GM12891 (cell line): ENCODE results near the gene CDY1B. TPM values are rescaled to one million over a fixed set of nuclear protein-coding genes. Genes with fewer than 3 reads are reported as not detected.
"Not testable (repeated sequence)": the region's sequence is repeated elsewhere in the genome, so short reads cannot be mapped to it uniquely, and the experiment has no call there.

ENCODE experiments used
- DNase-seq: peaks from one replicate; pipeline ENCODE4 v3.0.0; 2011; ENCODE audit warnings: low spot score; ENCODE audit not compliant: insufficient read length
- FAIRE-seq: peaks from 2 replicates; lab custom pipeline; 2011; peaks lifted over from hg19 to GRCh38; lab: Jason Lieb, UNC
- polyA plus RNA-seq: library from polyadenylated mRNA; unstranded; fragments of >200 nt; gene quantifications from one replicate; pipeline ENCODE4 v1.2.1, GENCODE V29; 2012; ENCODE audit warnings: low read depth, missing spikeins, inconsistent platforms; ENCODE audit not compliant: missing spikeins

Gene CDY1B, protein sequence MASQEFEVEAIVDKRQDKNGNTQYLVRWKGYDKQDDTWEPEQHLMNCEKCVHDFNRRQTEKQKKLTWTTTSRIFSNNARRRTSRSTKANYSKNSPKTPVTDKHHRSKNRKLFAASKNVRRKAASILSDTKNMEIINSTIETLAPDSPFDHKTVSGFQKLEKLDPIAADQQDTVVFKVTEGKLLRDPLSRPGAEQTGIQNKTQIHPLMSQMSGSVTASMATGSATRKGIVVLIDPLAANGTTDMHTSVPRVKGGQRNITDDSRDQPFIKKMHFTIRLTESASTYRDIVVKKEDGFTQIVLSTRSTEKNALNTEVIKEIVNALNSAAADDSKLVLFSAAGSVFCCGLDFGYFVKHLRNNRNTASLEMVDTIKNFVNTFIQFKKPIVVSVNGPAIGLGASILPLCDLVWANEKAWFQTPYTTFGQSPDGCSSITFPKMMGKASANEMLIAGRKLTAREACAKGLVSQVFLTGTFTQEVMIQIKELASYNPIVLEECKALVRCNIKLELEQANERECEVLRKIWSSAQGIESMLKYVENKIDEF
- not detected for polyA plus RNA-seq

DNA sequence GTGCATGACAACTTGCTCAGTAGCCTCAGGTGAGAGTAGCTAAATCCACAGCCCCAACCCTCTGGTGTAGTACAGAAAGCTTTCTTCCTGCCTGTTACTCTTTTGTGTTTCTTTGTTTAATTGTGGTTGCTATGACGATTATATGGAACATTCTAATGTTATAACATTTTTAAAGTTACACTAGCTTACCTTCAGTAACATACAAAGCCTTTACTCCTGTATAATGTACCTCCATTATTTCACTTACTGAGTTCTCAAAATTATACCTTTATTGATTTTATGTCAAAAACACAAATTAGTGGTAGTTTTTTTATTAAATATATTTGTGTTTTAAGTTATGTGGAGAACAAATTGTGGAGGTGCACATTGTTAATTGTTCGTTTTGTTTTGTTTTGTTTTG is at the start of gene CDY1B:
Gene CDY1B, minus strand, starts transcription at position 101 of the 400 bp plus-strand sequence. CDS start 331 bp downstream, outside the sequence.
- not testable (repeated sequence) for FAIRE-seq, DNase-seq

DNA sequence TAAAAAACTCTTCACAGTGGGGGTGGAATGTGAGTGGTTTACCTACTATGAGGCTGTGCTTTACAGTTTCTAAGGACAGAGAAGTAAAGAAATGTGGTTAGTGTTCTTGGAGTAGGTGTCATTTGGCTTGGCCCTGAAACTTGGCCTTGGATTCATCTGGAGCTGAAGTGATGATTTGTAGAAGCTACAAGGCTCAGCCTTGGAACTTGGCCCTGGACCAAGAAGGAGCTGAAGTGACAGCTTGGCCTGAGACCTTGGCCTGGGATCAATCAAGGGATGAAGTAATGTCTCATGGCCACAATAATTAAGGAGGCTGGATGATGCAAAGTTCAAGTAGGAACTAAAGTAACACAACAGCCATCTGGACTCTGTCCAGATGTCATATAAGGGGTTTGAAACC is 1.7 kb upstream of the CDY1B start:
- FAIRE-seq, DNase-seq: not testable (repeated sequence)

DNA sequence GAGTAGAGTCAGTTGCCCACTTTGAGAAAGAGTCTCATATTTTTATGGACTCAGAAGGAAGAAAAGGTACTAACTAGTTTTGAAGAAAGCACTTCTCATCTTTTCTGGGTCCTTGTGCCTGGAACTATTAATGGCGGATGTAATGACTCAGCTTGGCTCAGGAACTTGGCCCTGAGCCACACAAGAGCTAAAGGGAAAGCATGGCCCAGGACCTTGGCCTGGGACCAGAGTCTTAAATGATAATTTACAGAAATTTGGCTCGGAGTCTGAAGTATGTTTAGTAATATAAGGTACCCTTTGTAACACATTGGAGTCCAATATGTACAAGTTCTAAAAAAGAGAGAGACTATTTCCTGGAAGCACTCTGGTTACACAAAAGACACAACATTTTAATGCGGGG is 4.6 kb downstream of the CDY1B start:
- DNase-seq, FAIRE-seq: not testable (repeated sequence)

DNA sequence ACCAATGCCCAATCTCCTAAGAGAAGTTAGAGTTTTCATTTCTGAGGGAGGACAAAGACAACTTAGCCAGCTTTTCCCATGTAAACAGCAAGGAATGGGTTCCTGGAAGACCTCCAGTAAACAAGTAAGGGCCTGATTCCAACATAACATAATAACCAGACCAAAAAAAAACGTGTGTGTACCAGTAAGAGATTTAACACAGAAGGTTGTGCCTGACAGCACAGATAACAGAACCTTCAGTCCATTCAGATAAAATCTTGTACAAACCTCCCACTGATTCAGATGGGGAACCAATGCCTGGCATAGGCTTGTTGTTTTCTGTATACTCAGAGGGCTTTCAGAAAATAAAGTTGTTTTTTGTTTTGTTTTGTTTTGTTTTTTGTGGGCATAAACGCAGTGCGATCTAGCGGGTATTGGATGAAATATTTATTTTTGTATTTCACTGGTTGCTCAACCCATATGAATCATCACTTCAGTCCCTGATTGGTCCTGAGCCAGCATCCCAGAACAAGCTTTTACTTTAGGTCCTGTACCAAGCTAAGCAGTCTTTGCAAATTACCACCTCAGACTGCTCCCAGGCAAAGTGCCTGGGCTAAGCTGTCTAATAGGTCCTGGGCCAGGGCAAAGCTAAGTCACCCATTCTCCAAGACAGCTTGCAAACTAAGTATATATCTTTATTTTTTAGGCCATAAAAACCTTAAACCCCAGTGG is 8.7 kb downstream of the CDY1B start:
- DNase-seq, FAIRE-seq: not testable (repeated sequence)

DNA sequence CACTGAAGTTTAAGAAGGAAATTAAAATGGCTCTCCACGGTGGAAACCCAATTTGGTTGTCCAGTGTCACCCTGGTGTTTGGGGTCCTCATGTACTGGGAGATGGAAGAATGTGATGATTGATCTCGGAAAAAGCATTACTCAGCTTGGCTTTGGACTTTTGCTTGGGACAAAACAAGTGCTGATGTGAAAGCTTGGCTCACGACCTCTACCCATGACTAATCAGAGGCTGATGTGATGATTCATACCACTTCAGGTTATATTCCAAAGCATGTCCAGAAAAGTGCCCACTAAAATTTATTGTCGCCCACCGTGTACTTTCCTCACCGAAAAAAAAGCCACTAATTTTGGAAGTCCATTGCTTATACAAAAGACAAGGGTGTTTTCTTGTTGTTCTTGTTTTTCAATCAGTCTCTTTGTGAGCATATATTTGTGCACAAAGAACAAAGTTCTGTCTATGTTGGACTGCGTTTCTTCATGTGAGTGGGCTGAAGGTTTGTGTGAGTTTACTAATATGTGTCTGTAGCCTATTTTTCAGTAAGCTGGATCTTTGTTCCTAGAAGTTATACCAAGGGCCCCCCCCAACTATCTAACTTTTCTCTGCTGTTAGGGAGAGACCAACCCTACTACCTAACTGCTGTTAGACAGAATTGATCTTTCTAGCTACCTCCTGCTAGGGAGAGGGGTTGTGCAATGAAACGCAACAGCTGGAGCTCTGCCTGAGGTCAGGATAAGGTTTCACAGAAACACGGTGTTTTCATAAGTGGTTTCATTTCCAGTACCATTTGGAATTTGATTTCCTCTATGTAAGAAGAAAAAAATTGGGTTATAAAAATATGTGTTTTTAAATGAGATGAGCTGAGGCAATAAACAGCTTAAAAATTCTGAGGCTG is 21.4 kb downstream of the CDY1B start:
- DNase-seq, FAIRE-seq: not testable (repeated sequence)
